ENCODE data around the gene FAM83G.
A peak's percentile ranks its signal among the peaks of the same experiment; 100 is the strongest.
"Not testable (repeated sequence)": the region's sequence is repeated elsewhere in the genome, so short reads cannot be mapped to it uniquely, and the experiment has no call there.

FAM83G gene

DNA sequence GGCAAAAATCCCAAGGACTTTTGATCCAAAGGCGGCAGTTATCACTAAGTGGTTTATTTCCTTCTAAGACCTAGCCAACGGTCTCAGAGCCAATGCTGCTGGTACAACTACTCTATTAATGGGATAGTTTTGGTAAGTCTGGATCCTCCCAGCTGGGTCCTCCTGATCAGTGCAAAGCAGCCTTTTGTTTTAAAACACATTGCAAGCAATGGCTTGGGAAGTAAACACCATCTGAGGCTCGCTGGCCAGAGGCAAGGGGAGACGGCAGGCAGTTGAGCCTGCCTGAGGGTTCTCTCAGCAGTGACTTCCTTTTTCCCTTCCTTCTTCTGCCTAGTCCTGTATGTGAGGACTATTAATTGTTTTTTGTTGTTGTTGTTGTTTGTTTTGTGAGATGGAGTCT lies 54.2 kb downstream of the FAM83G start:
- DNase-seq: no peak

DNA sequence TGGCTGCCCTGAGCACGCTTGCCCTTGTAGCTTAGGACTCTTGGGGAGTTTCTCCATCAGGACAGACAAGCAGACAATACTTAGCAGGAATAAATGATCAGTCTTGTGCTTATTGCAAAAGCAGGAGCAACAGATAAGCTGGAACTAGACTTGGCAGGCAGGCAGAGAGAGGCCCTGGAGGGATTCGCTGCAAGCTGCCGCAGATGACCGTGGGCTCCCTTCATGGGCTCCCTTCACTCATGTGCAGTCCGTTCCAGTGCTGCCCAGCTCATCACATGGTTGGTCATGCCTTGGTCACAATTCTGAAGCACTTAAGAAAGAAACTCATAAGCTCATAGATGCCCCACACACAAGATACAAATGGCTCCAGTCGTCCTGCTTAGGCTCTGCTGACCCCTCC lies 55.0 kb downstream of the FAM83G start:
- no peak for DNase-seq

DNA sequence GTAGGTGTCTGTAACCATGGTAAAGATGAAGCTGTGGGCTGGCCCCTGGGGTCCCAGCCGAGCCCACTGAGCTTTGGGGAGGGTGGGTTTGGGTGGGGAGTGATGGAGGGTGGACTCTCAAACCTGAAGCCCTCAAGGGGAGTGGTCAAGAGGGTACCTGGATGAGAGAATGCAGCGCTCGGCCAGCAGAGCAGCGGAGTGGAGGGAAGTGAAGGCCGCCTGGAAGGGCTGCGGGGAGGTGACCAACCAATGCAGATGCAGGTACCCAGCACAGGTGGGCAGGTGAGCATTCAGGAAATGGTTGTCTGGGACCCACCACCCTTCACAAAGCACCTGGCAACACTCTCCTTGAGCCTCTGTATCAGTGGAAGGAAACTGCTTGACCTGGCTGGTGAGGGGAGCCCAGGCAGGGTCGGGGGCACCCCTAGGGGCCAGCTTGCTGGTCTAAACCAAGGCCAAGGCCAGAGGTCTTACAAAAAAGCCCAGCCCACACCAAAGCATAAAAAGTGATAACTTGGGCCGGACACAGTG lies 56.0 kb downstream of the FAM83G start:
- DNase-seq: no peak

DNA sequence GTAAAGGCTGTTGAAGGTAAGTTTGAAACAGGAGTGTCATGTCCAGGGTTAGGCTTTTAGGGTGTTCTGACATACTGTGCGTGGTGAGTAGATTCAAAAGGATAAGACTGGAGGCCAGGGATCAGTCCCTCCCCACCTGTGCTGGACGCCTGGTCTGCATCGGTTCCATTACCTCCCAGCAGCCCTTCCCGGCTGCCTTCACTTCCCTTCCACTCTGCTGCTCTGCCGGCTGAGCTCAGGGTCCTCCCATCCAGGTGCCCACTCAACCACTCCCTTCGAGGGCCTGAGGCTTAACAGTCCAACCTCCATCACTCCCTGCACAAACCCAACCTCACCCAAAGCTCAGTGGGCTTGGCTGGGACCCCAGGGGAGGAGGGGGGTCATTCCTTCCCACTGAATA lies 56.7 kb downstream of the FAM83G start:
- no peak for DNase-seq

DNA sequence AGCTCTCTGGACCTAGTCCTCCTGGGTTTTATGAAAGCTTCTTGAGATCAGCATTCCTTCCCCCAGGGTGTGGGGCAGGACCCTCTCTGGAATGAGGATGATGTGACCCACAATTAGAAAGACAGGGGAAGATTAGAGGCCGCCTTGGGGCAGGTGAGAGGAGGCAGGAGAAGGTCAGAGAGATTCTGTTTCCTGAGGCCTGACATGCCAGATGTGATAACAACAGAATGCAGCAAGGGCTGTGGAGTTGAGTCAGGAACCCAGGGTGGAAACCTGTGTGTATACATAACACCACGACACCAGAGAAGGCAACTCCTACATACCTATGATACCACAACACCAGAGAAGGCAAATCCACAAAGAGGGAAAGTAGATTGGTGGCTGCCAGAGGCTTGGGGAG lies 58.0 kb downstream of the FAM83G start:
- no peak for DNase-seq

DNA sequence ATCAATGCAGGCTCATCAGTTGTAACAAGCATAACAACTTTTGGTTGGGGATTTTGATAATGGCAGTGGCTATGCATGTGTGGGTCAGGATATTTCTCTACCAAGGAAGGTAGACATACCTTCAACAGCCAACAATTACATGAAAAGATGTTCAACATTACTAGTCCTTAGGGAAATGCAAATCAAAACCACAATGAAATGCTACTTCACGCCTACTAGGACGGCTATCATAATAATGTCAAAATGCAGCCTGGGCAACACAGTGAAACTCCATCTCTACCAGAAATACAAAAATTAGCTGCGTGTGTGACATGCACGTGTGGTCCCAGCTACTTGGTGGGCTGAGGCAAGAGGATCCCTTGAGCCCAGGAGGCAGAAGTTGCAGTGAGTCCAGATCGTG lies 59.9 kb downstream of the FAM83G start:
- DNase-seq: no peak

DNA sequence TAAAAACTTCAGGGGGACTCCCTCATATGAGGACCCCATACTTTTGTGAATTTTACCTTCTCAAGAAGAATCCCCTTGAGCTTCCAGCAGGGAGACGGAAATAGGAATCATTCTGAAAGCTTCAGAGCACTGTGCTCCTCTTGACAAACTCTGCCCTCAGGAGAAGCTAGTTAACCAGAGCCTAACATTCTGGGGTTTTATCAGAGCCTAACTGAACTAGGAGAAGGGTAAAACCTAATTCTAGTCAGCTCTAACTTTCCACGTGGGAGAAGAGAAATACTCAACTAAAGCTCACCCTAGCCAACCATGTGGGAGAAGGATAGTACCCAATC lies 65.9 kb downstream of the FAM83G start:
- DNase-seq: no peak

DNA sequence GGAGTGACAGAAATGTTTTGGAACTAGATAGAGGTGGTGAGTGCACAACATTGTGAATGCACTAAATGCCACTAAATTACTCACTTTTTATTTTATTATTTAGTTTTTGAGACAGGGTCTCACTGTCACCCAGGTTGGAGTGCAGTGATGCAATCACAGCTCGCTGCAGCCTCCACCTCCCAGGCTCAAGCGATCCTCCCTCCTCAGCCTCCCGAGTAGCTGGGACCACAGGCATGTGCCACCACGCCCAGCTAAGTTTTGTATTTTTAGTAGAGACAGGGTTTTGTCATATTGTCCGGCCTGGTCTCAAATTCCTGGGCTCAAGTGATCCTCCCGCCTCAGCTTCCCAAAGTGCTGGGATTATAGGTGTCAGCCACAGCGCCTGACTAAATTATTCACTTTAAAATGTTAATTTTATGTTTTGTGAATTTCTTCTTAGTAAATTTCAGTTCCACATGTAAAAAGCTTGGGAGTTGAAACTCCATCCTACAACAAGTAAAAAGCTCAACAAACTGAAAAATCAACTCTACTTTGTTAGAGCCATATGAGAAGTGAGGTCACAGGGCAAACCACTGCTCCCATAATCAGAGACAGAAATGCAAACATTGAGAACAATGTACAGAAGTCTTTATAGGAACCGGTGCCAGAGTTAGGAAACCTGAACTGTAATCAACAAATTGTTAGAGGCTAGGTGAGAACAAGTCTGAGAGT lies 66.4 kb downstream of the FAM83G start:
- no peak for DNase-seq

DNA sequence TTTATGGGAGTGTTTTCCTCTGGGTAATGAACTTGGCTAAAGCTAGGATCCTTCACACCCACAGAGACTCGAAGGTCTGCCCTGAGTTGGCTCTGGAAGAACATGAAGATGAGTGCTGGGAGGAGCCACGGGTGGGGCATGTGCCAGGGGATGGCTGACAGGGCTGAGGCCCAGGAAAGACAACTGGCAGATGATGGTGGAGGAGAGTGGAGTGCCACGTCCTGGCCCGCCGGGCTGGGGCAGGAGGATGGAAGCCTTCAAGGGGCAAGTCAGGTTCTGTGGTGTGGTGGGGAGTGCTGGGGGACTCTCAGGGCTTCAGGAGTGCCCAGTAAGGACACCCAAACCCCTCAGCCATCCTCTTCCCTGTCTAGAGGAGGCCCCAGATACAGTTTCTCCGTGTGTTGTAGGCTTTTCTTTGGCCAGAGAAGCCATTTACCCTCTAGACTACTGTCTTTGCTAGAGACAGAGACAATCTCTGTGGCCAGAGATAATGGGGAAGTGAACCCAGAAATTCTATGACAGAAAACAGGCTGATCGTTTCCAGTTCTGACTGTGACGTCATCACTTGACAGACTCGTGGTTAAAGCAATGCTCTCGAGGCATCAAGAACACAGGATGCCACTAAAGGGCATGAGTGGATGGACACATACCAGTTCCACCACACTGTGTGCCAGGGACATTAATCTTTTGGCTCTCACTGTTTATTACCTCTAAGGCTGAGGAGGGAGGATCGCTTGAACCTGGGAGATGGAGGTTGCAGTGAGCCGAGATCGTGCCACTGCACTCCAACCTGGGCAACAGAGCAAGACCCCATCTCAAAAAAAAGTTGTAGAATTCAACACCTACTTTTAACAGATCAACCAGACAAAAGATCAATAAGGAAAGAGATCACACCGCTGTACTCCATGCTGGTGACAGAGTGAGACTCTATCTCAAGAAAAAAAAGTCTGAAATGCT lies 71.2 kb downstream of the FAM83G start:
- DNase-seq: no peak

DNA sequence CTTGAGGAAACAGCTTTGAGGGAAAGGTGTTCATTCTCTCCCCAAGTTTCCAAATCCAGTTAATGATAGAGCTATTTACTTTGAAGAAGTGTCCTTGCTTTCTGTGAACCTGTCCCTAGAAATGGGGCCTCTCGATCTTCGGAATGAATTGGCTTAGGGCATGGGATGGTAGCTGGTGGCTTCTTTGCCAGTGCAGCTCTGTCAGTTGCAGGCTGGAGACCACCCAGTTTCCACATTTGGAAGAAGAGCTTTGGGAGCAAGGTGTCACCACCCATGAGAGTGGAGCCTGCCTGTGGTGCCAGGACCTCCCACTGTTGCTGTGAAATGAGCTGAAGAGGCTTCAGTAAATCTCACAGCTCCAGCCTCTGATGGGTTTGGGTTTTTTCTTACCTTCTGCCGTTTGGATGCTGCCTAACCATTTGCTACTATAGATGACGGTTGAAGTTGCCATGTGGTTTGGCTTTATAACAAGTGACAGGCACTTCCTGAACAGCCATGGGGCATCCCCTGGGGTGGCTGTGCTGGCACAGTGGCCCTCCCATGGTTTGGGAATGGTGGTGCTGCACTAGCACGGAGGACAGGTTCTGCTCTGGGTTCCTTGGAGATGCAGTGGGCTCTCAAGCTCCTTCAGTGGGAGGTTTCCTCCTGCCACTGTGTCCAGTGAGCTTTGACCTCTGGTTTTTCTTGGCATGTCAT lies 72.1 kb downstream of the FAM83G start:
- DNase-seq: no peak

DNA sequence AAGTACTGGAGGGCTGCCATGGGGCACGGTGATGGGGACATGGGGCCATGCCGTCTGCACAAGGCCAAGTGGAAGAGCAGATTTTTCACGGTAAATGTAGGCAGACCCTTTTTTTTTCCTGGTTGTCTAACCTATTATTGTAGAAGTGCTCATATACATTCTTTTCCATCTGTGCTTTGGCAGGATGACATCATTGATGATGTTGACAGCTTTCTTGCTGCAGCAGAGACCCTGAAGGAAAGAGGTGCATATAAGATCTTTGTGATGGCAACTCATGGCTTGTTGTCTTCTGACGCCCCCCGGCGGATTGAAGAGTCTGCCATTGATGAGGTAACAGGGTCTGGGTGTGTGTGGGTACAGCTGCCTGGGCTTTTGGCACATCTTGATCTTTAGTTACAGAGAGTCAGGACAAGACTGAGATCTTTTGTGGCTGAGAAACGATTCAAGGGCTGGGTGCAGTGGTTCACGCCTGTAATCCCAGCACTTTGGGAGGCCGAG lies 75.9 kb downstream of the FAM83G start:
- DNase-seq: no peak

DNA sequence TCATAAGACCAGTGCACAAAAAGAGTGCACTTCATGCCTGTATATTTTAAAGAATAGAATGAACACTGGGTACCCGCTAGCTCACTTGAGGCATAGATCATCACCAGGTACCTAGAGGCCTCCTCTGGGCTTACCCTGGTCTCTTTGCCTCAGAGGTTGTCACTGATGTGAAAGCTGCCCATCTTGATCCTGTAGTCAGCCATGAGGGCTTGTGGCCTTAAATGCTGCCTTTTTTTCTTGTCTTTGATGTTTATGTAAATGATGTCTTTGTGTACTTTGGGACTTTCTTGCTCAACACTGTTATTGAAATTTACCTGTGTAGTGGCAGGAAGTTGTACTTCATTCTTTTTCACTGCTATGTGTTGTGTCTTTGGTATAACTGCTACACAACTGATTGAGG lies 79.4 kb downstream of the FAM83G start:
- DNase-seq: no peak

DNA sequence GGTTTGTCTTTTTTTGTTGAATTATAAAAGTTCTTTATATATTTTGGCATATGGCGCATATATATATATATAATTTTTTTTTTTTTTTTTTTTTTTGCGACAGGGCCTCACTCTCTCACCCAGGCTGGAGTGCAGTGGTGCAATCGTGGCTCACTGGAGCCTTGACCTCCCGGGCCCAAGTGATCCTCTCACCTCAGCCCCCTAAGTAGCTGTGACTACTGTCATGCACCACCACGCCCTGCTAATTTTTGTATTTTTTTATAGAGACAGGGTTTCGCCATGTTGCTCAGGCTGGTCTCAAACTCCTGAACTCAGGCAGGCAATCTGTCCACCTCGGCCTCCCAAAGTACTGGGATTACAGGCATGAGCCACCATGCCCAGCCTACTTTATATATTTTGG lies 82.0 kb downstream of the FAM83G start:
- DNase-seq: not testable (repeated sequence)

DNA sequence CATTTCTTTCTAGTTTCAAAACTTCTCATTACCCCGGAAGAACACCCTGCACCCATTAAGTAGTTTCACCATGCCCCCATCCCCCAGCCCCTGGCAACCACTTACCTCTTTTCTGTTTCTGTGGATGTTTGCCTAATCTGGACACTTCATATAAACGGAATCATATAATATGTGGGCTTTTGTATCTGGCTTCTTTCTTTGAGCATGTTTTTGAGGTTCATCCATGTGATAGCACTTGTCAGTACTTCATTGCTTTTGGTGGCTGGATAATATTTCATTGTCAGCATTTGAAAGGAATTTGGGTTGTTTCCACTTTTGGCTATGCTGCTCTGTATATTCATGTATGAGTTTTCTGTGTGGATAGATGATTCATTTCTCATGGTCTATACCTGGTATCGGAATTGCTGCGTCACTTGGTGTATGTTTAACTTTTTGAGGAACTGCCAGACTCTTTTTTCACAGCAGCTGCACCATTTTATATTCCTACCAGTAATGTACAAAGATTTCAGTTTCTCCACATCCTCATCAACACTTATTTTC lies 82.6 kb downstream of the FAM83G start:
- DNase-seq: peak; percentile 30 to 41

DNA sequence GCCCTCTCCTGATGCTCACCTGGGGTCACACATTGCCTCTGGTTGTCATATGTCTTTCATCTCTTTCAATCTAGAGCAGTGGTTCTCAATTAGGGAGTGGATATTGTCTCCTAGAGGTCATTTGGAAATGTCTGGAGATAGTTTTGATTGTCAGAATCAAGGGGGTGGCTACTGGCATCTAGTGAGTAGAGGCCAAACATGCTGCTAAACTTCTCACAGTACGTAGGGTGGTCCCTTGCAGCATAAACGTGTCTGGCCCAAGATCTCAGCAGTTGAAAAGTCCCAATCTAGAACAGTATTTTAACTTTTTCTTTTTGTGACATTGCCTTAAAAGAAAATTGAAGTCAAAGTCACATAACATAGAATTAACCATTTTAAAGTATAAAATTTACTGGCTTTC lies 83.1 kb downstream of the FAM83G start:
- no peak for DNase-seq

DNA sequence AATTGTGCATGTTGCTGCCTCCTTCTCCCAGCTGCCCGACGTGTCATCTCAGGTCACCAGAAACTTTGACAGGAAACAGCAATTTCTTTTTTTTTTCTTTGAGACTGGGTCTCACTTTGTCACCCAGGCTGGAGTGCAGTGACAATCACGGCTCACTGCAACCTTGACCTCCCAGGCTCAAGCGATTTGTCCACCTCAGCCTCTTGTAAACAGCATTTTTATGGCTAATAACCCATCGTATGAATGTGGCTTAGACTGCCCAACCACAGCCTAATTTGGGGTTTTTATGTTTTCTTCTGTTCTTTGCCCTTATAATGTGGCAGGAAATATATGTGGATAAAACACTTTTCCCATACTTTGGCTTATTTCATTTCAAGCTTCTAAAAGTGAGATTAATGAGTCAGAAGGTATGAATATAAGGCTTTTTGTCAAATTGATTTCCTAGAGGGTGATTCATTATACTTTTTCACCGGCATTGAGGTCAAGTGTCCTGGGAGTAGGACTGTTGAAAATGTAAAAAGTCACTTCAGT lies 83.6 kb downstream of the FAM83G start:
- no peak for DNase-seq

DNA sequence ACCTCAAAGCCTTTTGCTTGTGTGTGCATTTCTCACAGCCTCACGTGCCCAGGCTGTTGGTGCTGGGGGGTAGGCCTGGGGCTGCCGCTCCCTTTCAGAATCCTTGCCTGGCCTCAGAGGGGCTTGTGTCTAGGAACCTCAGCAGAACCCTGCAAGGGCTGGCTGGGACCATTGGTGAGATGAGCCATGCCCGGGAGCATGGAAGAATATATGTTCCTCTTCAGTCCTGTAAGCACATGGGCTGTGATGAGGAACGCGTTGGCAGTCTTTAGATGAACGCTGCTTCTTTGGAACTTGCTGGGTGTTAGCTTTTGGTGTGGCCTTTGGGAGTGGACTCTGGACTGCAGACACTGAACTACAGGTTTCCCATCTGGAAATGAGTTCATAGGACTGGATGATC lies 84.6 kb downstream of the FAM83G start:
- no peak for DNase-seq

Measured in activated CD4-positive, alpha-beta T cell treated with anti-CD3 and anti-CD28 coated beads, Interleukin-2, amount 50 U/mL, for 48 hours (primary cell).